Dendritic cell treated with granulocyte-macrophage colony-stimulating factor and Interleukin-4, amounts not matched to agents 40 ng/mL and 50 ng/mL, for 4 days (primary cell): ENCODE results near the gene GMEB2.
A peak's percentile ranks its signal among the peaks of the same experiment; 100 is the strongest.
"Not testable (repeated sequence)": the region's sequence is repeated elsewhere in the genome, so short reads cannot be mapped to it uniquely, and the experiment has no call there.

Experiments
- H3K27ac Mint-ChIP-seq: one replicate; pipeline ENCODE4 v1.8.0; 2022; ENCODE audit warnings: mild to moderate bottlenecking, mixed read lengths
- H3K27me3 Mint-ChIP-seq: one replicate; pipeline ENCODE4 v1.8.0; 2022; ENCODE audit warnings: mild to moderate bottlenecking, mixed read lengths
- H3K36me3 Mint-ChIP-seq: one replicate; pipeline ENCODE4 v1.8.0; 2022; ENCODE audit warnings: low read depth, mixed read lengths
- H3K4me1 Mint-ChIP-seq: one replicate; pipeline ENCODE4 v1.8.0; 2022; ENCODE audit warnings: low read depth, mixed read lengths
- H3K4me3 Mint-ChIP-seq: one replicate; pipeline ENCODE4 v1.8.0; 2022; ENCODE audit warnings: mild to moderate bottlenecking, moderate library complexity, mixed read lengths
- H3K9me3 Mint-ChIP-seq: one replicate; pipeline ENCODE4 v1.8.0; 2022; ENCODE audit warnings: mixed read lengths
- intact Hi-C: fragments of 100-400 bp; cut with micrococcal nuclease; formaldehyde crosslinking; loops from one replicate; pipeline ENCODE4 v1.15.0; 2022

GMEB2 gene

DNA sequence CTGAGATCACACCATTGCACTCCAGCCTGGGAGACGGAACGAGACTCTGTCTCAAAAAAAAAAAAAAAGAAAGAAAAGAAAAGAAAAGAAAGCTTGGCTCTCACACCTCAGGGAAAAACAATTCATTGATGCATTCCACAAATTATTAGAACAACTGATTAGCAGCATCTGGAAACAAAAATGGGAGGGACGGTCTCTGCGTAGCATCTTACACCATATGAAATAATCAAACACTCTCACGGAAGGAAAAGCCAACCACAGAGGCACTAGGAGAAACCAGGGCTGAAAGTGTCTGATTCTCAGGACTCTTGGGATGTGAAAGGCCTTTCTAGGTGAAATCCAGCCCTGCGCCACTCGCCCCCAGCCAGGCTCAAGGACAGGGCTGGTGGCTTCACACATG, 50.6 kb downstream of the GMEB2 start:
- H3K27me3 Mint-ChIP-seq: peaks cover 76% of the 10 kb centered on the region
- H3K4me3 Mint-ChIP-seq: no peak overlapping the region
- H3K4me1 Mint-ChIP-seq: peaks cover 14% of the 10 kb centered on the region
- intact Hi-C loops: no loop called here
- no peak overlapping the region for H3K27ac Mint-ChIP-seq
- no peaks in the 10 kb centered on the region for H3K9me3 Mint-ChIP-seq
- peaks cover 5% of the 10 kb centered on the region for H3K36me3 Mint-ChIP-seq

DNA sequence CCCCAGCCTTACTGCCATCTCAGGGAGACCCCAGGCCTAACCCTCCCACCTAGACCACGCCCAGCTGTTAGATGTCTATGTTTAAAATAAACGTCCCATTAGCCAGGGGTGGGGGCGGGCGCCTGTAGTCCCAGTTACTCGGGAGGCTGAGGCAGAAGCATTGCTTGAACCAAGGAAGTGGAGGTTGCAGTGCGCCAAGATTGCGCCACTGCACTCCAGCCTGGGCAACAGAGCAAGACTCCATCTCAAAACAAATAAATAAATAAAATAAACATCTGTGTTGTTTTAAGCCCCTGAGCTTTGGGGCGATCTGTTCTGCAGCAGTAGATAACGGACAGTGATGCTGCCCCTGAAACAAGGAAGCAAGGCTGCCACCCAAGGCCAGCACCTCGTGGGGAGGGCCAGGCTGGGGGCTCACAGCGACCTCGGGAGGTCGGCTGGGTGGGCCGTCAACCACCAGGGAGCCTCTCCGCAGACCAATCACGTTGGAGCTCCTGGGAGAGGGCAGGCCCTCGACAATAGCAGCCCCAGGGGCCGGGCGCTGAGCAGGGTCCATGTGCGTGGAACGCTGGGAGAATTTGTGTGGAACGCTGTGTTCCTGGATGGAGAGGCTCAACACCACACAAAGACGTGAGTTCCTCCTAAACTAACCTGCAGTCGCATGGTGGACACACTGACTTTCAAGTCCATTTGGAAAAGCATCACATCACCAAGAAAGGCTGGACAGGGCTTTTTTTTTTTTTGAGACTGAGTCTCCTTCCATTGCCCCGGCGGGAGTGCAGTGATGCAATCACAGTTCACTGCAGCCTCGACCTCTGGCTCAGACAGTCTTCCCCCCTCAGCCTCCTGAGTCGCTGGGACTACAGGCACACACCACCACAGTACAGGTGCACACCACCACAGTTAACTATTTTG, 51.8 kb downstream of the GMEB2 start:
- intact Hi-C loops: no loop called here
- peaks cover 11% of the 10 kb centered on the region for H3K4me1 Mint-ChIP-seq
- H3K27me3 Mint-ChIP-seq: peaks cover 72% of the 10 kb centered on the region
- H3K27ac Mint-ChIP-seq: peak overlapping the region; percentile 85
- no peaks in the 10 kb centered on the region for H3K9me3 Mint-ChIP-seq
- H3K4me3 Mint-ChIP-seq: no peak overlapping the region
- H3K36me3 Mint-ChIP-seq: peaks cover 8% of the 10 kb centered on the region

DNA sequence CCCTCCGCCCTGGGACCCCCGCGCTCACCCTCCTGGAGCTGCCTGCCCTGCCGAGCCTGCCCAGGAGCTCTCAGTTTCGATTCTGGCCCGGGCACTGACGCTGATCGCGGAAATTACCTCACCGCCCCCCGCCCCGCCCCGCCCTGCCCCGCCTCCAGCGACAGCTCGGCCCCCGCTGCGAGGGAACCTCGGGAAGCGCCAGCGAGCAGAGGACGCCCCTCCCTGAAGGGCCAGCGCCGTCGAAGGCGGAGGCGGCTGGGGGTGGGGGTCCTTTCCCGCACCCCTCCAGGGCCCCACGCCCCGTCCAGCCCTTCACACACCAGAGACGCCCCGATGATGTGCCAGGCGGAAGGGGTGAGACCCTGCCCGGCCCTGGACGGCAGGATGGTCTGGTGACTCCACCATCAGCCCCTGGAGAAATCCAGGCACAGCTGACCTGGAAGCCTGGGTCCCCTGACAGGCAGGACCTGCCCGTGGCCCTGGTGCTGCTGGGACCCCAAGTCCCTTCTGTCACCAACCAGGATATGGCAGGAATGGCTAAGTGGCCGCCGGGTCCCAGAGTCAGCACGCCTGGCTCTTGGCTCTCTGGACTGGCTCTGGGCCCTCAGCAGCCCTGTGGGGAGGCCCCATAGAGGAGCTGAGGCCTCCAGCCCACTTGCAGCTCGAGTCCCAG, 52.6 kb downstream of the GMEB2 start, which contains the start of gene HELZ2:
TSS of gene HELZ2 (minus strand) at position 84 of the 673 bp plus-strand sequence. CDS start 1,854 bp downstream, outside the sequence.
- Mint-ChIP-seq H3K36me3 (peaks cover 16% of the 10 kb centered on the region), H3K27ac (peak within 1 kb of the TSS; percentile 85), H3K9me3 (no peaks in the 10 kb centered on the region), H3K27me3 (peaks cover 72% of the 10 kb centered on the region), H3K4me3 (peak within 1 kb of the TSS; percentile 86), H3K4me1 (peaks cover 18% of the 10 kb centered on the region)
- intact Hi-C loops: no loop called here

DNA sequence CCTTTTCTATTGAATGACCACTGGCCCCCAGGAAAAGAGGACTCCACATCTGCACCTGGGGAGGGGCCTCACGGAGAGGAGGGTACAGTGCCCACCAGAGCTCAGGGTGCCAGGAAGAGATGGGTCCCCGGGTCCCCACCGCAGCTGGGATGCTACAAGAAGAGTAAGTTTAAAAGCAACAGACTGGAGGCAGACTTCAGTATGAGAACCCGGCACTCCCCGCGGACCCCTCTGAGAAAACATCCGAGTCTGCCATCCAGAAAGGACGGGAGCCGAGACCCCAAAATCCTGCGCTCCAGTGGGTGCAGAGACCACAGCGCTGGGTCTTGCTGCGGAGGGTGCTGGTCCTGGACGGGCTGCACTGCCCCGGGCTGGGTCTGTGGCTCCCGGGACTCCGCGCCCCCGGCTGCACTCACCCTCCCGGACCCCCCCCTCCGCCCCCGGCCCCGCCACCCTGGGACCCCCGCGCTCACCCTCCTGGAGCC, 53.2 kb downstream of the GMEB2 start:
- peak overlapping the region; percentile 86 for H3K4me3 Mint-ChIP-seq
- H3K9me3 Mint-ChIP-seq: no peaks in the 10 kb centered on the region
- H3K27ac Mint-ChIP-seq: peak overlapping the region; percentile 85
- peaks cover 22% of the 10 kb centered on the region for H3K36me3 Mint-ChIP-seq
- peaks cover 18% of the 10 kb centered on the region for H3K4me1 Mint-ChIP-seq
- intact Hi-C loops: no loop called here
- H3K27me3 Mint-ChIP-seq: peaks cover 70% of the 10 kb centered on the region

DNA sequence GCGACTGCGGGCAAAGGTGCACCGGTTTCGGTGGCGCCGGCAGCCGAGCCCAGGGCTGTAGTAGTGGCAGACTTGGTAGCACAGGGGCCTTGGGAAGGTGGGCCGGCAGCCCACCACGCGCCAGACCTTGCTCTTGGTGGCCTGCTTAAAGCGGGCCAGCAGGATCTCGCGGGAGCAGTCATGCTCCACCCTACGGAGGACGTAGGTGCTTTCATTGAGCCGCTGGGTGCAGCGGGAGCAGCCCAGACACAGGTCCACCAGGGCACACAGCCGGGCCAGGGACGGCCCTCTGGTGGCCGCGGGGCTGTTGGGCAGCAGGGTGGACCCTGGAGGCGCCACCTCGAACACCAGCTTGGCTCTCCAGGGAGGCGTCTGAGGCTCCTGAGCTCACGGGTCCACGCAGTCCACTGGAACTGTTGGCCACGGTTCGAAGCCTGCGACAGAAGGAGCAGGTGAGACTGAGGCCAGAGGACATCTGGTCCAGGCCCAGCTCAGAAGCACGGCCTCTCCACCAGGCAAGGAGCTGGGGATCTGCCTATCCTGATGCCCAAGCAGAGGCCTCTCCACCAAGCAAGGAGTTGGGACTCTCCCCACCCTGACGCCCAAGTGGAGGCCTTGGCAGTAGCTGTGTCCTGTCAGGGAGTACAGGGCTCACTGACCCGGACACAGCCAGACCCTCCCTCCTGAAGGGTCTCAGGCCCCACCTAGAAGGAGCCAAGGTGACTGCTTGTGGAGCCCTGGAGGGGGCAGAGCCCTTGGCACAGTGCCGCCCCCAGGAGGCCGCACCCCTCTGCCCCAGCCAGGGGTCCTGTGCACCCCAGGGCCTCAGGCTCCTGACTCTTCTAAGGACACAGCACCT, 53.9 kb downstream of the GMEB2 start:
- H3K27ac Mint-ChIP-seq: peak overlapping the region; percentile 85
- peaks cover 23% of the 10 kb centered on the region for H3K4me1 Mint-ChIP-seq
- H3K27me3 Mint-ChIP-seq: peaks cover 64% of the 10 kb centered on the region
- H3K4me3 Mint-ChIP-seq: peak overlapping the region; percentile 86
- intact Hi-C loops: no loop called here
- H3K9me3 Mint-ChIP-seq: no peaks in the 10 kb centered on the region
- peaks cover 22% of the 10 kb centered on the region for H3K36me3 Mint-ChIP-seq

DNA sequence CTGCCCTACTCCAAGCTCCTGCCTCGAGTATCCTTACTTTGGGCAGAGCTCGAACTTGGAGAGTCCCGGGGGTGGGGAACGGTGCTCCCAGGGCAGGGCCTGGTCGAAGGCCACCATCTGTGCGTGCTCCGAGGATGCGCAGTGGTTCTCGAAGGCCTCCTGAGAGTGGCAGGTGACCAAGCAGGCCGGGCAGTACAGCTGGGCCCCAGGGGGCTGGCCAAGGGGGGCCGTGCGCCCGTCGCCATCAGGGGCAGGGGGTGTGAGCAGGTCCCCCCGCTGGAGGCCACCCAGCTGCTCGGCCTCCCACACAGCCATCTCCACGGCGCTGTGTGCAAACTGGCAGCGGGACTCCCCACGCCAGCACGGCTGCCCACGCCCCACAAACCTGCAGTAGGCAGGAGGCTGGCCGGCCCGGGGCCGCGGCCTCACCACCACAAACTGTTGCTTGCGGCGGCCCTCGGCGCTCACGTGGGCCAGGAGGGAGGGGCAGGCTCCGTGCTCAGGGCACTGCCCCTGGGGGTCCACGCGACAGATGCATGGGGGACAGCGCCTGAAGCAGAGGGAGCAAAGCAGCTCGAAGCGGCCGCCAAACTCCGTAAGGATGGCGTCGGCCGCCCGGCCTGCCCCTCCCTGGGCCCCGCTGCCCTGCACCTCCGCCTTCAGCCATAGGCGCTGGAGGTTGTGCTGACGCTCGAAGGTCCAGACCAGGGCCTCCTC, 54.7 kb downstream of the GMEB2 start:
- peaks cover 31% of the 10 kb centered on the region for H3K4me1 Mint-ChIP-seq
- H3K4me3 Mint-ChIP-seq: no peak overlapping the region
- no peak overlapping the region for H3K27ac Mint-ChIP-seq
- H3K27me3 Mint-ChIP-seq: peaks cover 57% of the 10 kb centered on the region
- intact Hi-C loops: no loop called here
- H3K9me3 Mint-ChIP-seq: no peaks in the 10 kb centered on the region
- peaks cover 25% of the 10 kb centered on the region for H3K36me3 Mint-ChIP-seq

DNA sequence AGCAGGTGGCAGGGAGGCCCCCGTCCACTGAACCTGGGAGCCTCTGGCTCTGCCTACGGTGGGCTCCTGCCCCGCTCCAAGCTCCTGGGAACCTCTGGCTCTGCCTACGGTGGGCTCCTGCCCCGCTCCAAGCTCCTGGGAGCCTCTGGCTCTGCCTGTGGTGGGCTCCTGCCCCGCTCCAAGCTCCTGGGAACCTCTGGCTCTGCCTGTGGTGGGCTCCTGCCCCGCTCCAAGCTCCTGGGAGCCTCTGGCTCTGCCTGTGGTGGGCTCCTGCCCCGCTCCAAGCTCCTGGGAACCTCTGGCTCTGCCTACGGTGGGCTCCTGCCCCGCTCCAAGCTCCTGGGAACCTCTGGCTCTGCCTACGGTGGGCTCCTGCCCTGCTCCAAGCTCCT, 55.8 kb downstream of the GMEB2 start:
- Mint-ChIP-seq H3K36me3 (peaks cover 32% of the 10 kb centered on the region), H3K4me1 (peaks cover 36% of the 10 kb centered on the region), H3K27me3 (peaks cover 52% of the 10 kb centered on the region)
- H3K27ac Mint-ChIP-seq, H3K9me3 Mint-ChIP-seq, H3K4me3 Mint-ChIP-seq, intact Hi-C loops: not testable (repeated sequence)

DNA sequence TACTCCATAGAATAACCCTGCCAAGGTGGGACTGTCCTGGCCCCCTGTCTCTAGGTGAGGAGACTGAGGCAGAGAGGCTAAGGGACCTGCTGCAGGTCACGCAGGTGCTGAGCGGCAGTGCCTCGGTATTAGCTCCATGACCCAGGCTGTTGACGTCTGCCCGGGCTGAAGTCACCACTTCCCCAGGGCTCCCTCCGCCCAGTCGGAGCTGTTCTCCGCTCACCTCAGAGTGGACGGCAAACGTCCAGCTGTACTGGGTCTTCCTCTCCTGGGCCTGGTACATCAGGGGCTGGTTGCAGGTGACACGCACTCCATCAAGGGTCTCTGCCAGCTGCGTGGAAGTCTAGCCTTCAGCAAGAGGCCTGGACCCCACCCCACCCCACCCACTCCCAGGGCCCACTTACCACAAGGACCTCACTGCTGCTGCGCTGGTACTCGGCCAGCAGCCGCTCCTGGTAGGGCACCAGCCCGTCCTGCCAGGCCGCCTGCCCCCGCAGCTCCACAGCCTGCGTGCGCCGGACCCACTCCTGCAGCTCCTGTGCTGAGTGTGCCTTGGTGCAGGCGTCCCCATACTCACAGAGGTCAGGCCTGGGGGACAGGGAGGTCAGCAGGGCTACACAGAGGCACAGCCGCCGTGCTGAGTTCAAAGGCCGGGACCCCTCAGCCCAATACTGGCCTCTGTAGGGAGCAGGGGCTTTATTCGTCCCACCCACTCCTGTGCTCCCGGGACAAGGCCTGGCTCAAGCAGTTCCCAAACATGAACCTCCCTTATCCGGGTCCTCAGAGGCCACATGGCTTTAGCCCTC, 56.4 kb downstream of the GMEB2 start:
- intact Hi-C loops: no loop called here
- Mint-ChIP-seq H3K4me3 (no peak overlapping the region), H3K27me3 (peaks cover 51% of the 10 kb centered on the region)

DNA sequence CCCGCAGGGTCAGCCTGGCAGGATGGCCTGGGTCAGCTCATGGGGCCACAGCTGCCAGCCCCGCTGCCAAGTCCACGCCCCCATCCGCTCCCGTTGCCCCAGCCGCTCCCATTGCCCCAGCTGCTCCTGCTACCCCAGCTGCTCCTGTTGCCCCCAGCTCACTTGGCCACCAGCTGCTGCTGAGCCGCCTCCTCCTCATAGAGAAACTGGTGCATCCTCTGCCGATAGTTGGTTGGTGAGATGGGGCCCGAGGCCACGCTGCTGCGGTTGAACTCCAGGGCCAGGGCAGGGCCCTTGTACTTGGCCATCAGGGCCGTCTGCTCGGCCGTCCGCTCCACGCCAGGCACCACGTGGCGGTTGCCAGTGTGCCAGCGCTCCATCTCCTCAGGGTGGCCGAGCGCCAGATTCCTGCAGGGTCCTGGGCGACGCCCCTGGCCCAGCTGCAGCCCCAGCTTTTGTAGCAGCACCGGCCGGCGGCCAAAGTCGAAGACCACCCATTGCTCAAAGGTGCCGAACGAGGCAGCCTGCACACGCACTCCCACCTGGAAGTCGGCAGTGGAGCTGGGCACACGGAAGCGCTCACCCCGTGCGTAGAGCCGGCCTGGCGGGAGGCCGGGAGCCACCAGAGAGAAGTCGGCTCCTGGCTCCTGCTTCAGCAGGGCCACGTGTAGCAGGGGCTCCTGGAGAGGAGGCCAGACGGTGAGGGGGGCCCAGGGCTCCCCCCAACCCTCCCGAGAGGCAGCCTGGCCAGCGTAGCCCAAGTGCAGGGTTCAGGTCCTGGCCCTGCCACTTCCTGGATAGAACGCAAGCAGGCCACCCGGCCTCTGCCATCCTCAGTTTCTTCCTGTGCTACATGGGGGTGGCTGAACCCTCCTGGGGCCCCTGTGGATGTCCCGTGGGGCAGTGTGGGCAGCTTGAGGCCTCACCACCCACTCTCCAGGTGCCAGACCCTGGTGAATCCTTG, 57.6 kb downstream of the GMEB2 start:
- Mint-ChIP-seq H3K9me3 (no peaks in the 10 kb centered on the region), H3K36me3 (peaks cover 50% of the 10 kb centered on the region), H3K4me3 (peak overlapping the region; percentile 64), H3K4me1 (peaks cover 36% of the 10 kb centered on the region), H3K27me3 (peaks cover 58% of the 10 kb centered on the region), H3K27ac (peak overlapping the region; percentile 89)
- intact Hi-C loops: loop anchor here (5.0 kb wide), 1 partner anchor 43 kb away; no protein-coding TSS in a partner anchor

More for the DNA sequence above, 56.4 kb downstream of the GMEB2 start:
- H3K9me3 Mint-ChIP-seq: no peaks in the 10 kb centered on the region
- peaks cover 36% of the 10 kb centered on the region for H3K4me1 Mint-ChIP-seq
- no peak overlapping the region for H3K27ac Mint-ChIP-seq
- H3K36me3 Mint-ChIP-seq: peaks cover 38% of the 10 kb centered on the region

DNA sequence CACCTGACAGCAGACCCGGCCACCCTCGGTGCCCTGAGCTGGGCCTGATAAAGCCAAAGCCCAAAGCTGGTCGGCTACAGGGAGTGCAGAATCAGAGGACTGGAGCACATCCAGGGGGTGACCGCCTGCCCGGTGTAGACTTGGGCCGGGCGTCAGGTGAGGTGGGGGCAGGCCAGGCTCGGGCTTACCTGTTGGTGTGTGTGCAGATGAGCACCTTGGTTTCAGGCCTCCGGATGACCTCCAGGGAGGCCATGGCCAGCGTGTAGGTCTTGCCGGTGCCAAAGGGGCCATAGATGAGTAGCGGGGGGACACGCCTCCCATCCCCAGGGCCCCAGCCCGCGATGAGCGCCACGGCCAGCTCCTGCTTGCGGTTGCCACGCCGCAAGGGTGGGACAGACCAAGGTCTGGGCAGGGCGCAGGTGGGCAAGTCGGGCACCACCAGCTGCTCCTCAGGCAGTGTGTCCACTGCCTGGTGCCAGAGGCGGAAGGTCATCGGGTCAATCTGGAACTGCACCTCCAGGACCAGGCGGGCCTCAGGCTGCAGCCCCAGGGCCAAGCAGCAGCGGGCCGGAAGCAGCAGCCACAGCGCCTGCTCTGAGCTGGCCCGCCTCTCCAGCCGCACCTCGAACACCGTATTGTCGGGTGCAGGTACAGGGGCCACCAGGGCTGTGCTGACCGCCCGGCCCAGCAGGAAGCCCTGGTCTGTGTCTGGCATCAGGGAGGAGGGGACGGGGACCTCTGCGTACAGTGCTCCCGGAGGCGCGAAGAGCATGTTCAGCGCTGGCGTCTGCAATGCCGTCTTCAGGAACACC, 58.5 kb downstream of the GMEB2 start:
- H3K27ac Mint-ChIP-seq: peak overlapping the region; percentile 89
- H3K9me3 Mint-ChIP-seq: no peaks in the 10 kb centered on the region
- H3K4me1 Mint-ChIP-seq: peaks cover 36% of the 10 kb centered on the region
- intact Hi-C loops: loop anchor here (5.0 kb wide), 1 partner anchor 44 kb away; no protein-coding TSS in a partner anchor
- H3K27me3 Mint-ChIP-seq: peaks cover 64% of the 10 kb centered on the region
- peaks cover 55% of the 10 kb centered on the region for H3K36me3 Mint-ChIP-seq
- peak overlapping the region; percentile 70 for H3K4me3 Mint-ChIP-seq
